Omental fat pad (tissue), 4 donors: ENCODE results near the gene FAM219B. TPM values are rescaled to one million over a fixed set of nuclear protein-coding genes. Genes with fewer than 3 reads are reported as not detected.

Experiments
- ATAC-seq: fragments of 150-250 bp; one replicate; pipeline ENCODE4 v1.9.1; 2016; ENCODE audit warnings: mild to moderate bottlenecking, moderate library complexity; ENCODE audit not compliant: low FRiP score
- DNase-seq: peaks from one replicate; pipeline ENCODE4 v3.0.0-alpha.2; 2019; ENCODE audit warnings: low spot score
- total RNA-seq, 4 donors: library from RNA; depleted of rRNA; stranded (reverse); fragments of >200 nt; gene quantifications; one replicate each; pipeline ENCODE4 v1.1.0, GENCODE V29; 2016
- TF ChIP-seq, protein P1 (sequence below), 3 donors: fragments of 450-650 bp; IDR thresholded peaks; one replicate each; pipeline ENCODE4 v1.5.1; 2016 to 2017; ENCODE audit warnings: antibody characterized with exemption in 3 of 3, mild to moderate bottlenecking in 3 of 3, moderate library complexity in 2 of 3

FAM219B gene
- total RNA-seq, 4 donors from 2014 or later, result 45.0 to 89.9 (median 59.8) TPM

- TF ChIP-seq, protein P1, sequence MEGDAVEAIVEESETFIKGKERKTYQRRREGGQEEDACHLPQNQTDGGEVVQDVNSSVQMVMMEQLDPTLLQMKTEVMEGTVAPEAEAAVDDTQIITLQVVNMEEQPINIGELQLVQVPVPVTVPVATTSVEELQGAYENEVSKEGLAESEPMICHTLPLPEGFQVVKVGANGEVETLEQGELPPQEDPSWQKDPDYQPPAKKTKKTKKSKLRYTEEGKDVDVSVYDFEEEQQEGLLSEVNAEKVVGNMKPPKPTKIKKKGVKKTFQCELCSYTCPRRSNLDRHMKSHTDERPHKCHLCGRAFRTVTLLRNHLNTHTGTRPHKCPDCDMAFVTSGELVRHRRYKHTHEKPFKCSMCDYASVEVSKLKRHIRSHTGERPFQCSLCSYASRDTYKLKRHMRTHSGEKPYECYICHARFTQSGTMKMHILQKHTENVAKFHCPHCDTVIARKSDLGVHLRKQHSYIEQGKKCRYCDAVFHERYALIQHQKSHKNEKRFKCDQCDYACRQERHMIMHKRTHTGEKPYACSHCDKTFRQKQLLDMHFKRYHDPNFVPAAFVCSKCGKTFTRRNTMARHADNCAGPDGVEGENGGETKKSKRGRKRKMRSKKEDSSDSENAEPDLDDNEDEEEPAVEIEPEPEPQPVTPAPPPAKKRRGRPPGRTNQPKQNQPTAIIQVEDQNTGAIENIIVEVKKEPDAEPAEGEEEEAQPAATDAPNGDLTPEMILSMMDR (IDR thresholded peaks at IDR 0.05), result no peak
- ATAC-seq (no peak), DNase-seq (no peak)
These were observed 48.8 kb downstream of the FAM219B start for GRCh38 chr15:74857671-74858368.

DNA sequence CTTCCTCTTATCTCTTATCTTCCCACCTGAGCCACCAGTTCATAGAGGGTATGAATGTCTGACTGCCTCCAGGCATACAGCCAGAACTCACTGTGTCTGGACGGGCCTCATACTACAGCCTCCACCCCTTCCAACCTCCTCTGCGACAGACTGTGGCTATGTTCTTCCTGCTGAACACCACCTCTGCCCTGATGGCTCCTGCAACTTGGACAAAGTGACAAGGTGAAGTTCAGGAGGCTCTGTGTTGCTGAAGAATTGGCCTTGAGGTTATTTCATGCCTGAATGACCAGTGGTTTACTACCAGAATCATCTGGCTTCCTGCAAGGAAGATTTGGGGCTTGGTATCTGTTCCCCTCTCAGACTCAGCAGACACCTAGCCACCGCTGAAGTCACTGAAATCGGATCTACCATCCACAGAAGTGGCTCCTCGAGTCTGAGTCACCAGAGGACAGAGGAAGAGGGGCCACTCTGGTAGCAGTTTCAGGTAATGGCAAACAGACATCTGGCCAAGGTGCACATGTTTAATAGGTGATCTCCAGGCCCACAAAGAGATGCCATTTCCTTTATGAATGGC lies 49.5 kb downstream of the FAM219B start:
- TF ChIP-seq, protein P1 (IDR thresholded peaks at IDR 0.05), result no peak
- ATAC-seq (no peak), DNase-seq (no peak)

DNA sequence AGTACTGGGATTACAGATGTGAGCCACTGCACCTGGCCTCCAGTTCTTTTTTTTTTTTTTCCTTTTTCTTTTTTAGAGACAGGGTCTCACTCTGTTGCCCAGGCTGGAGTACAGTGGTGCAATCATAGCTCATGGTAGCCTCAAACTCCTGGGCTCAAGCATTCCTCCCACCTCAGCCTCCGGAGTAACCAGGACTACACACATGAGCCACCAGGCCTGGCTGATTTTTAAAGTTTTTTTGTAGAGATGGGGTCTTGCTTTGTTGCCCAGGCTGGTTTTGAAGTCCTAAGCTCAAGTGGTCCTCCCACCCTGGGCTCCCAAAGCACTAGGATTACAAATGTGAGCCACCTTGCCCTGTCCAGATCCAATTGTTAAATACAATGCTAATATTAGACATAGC lies 50.1 kb downstream of the FAM219B start:
- DNase-seq (no peak), ATAC-seq (no peak)
- TF ChIP-seq, protein P1 (IDR thresholded peaks at IDR 0.05), result no peak

DNA sequence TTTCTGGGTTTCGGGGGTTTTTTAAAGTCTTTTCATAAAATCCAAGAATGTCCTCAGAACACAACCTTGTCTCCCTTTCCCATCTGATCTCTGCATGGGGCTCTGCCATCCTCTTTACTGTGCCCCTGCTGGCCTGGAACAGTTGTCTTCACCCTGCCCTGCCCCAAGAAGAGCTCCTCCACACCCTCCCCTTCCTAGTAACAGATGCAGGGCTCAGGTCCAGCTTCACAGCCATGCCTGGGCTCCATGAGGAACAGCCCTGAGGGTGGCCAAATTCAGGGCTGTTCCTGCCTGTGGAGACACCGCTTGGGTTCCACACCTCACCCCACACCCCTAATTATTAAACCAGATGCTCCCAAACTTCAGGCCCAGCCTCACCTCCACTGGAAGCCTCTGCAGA lies 50.8 kb downstream of the FAM219B start:
- TF ChIP-seq, protein P1 (IDR thresholded peaks at IDR 0.05), result no peak
- no peak for ATAC-seq
- no peak for DNase-seq

GRCh38 chr15:74854453-74855022 lies 52.1 kb downstream of the FAM219B start:
- TF ChIP-seq, protein P1 (IDR thresholded peaks at IDR 0.05), result no peak
- DNase-seq, result no peak
- no peak for ATAC-seq

- TF ChIP-seq, protein P1 (IDR thresholded peaks at IDR 0.05), result no peak
- DNase-seq (no peak), ATAC-seq (no peak)
These were observed 54.7 kb downstream of the FAM219B start for GRCh38 chr15:74851960-74852359.

DNA sequence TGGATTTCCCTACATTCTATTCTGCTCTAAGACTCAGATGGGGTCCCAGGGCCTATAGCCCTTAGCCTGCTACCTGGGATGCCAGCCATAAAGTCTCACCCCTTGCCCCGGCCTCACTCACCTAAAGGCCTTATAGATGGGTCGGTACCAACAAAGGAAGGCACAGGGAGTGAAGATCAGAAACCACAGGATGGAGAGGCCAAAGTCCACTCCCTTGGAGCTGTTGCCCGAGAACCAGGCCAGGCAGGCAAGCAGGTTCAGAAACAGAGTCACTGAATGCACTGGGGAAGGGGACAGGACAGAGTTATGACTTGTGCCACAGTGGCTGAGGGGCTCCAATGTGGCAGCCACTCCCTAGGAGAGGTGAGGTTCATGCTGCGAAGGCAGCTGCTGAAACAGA lies 56.3 kb downstream of the FAM219B start:
- TF ChIP-seq, protein P1 (IDR thresholded peaks at IDR 0.05), result no peak
- DNase-seq (no peak), ATAC-seq (no peak)
